Measurements from ENCODE around the gene ZNF324. TPM values are rescaled to one million over a fixed set of nuclear protein-coding genes. Genes with fewer than 3 reads are reported as not detected.
A peak's percentile ranks its signal among the peaks of the same experiment; 100 is the strongest.
"Not testable (repeated sequence)": the region's sequence is repeated elsewhere in the genome, so short reads cannot be mapped to it uniquely, and the experiment has no call there.

The ZNF324 gene
- polyA plus RNA-seq, 1 donor (not counting 4 experiments of a cell fraction or from before 2014, with no cell fraction given), result 5.0 TPM

DNA sequence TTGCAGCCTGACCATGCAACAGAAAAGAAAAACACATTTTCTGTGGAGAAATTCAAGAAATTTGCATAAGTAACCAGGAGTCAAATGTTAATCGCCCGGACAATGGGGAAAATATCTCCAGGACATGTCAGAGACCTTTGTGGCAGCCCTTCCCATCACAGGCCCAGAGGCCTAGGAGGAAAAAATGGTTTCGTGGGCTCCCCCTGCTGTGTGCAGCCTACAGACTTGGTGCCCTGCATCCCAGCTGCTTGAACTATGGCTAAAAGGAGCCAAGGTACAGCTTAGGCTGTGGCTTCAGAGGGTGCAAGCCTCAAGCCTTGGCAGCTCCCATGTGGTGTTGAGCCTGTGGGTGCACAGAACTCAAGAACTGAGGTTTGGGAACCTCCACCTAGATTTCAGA is 18.0 kb upstream of the ZNF324 start:
- H3K36me3 ChIP-seq (ENCODE audit: control insufficient read depth in 2 of 2, extremely low read depth in 1 of 2, insufficient read depth in 2 of 2, low read length in 2 of 2); H3K27me3 ChIP-seq (ENCODE audit: control insufficient read depth, extremely low read depth, insufficient read depth, low read length); H3K4me3 ChIP-seq (ENCODE audit: control insufficient read depth in 2 of 3, extremely low read depth in 1 of 3, insufficient read depth in 2 of 3, low read depth in 1 of 3, low read length in 3 of 3); DNase-seq (ENCODE audit: low read depth, low spot score); H4K20me1 ChIP-seq (ENCODE audit: control insufficient read depth, extremely low read depth, insufficient read depth, low read length); H3K9ac ChIP-seq (ENCODE audit: control insufficient read depth, extremely low read depth, insufficient read depth, low read length); H3K79me2 ChIP-seq (ENCODE audit: control insufficient read depth, insufficient read depth, low read length); H3K9me3 ChIP-seq (ENCODE audit: control insufficient read depth, low read depth, low read length); H2AFZ ChIP-seq (ENCODE audit: control insufficient read depth, low read length); H3K4me2 ChIP-seq (ENCODE audit: control insufficient read depth, extremely low read depth, insufficient read depth, low read depth, low read length); FAIRE-seq; H3K27ac ChIP-seq (ENCODE audit: control insufficient read depth, insufficient read depth, low read length); dilution Hi-C loops (cut with MboI; ENCODE audit: extremely low pct_ligation_motif_present, low sequenced_read_pairs); H3K9me1 ChIP-seq (ENCODE audit: control insufficient read depth, extremely low read depth, insufficient read depth, low read length): not testable (repeated sequence)
- peaks cover 11% of the 10 kb centered on the region for H3K4me1 ChIP-seq (ENCODE audit: control insufficient read depth, extremely low read depth, insufficient read depth, low read length)

- H3K9me3 ChIP-seq (ENCODE audit: control insufficient read depth, low read depth, low read length); H3K36me3 ChIP-seq (ENCODE audit: control insufficient read depth in 2 of 2, extremely low read depth in 1 of 2, insufficient read depth in 2 of 2, low read length in 2 of 2); H3K4me2 ChIP-seq (ENCODE audit: control insufficient read depth, extremely low read depth, insufficient read depth, low read depth, low read length); H3K9ac ChIP-seq (ENCODE audit: control insufficient read depth, extremely low read depth, insufficient read depth, low read length); H3K79me2 ChIP-seq (ENCODE audit: control insufficient read depth, insufficient read depth, low read length); H4K20me1 ChIP-seq (ENCODE audit: control insufficient read depth, extremely low read depth, insufficient read depth, low read length); H3K4me3 ChIP-seq (ENCODE audit: control insufficient read depth in 2 of 3, extremely low read depth in 1 of 3, insufficient read depth in 2 of 3, low read depth in 1 of 3, low read length in 3 of 3); dilution Hi-C loops (cut with MboI; ENCODE audit: extremely low pct_ligation_motif_present, low sequenced_read_pairs); DNase-seq (ENCODE audit: low read depth, low spot score); H3K9me1 ChIP-seq (ENCODE audit: control insufficient read depth, extremely low read depth, insufficient read depth, low read length); FAIRE-seq; H3K27ac ChIP-seq (ENCODE audit: control insufficient read depth, insufficient read depth, low read length); H2AFZ ChIP-seq (ENCODE audit: control insufficient read depth, low read length); H3K27me3 ChIP-seq (ENCODE audit: control insufficient read depth, extremely low read depth, insufficient read depth, low read length): not testable (repeated sequence)
- peaks cover 11% of the 10 kb centered on the region for H3K4me1 ChIP-seq (ENCODE audit: control insufficient read depth, extremely low read depth, insufficient read depth, low read length)
Measured at GRCh38 chr19:58449980-58450379, 16.9 kb upstream of the ZNF324 start.

- Histone ChIP-seq H3K4me3 (ENCODE audit: control insufficient read depth in 2 of 3, extremely low read depth in 1 of 3, insufficient read depth in 2 of 3, low read depth in 1 of 3, low read length in 3 of 3) (peak overlapping the region; percentile 81 to 91 (median 82)), H3K9ac (ENCODE audit: control insufficient read depth, extremely low read depth, insufficient read depth, low read length) (peak overlapping the region; percentile 75), H4K20me1 (ENCODE audit: control insufficient read depth, extremely low read depth, insufficient read depth, low read length) (no peaks in the 10 kb centered on the region), H3K4me1 (ENCODE audit: control insufficient read depth, extremely low read depth, insufficient read depth, low read length) (peaks cover 11% of the 10 kb centered on the region), H3K79me2 (ENCODE audit: control insufficient read depth, insufficient read depth, low read length) (no peaks in the 10 kb centered on the region), H3K4me2 (ENCODE audit: control insufficient read depth, extremely low read depth, insufficient read depth, low read depth, low read length) (peak overlapping the region; percentile 97), H3K9me1 (ENCODE audit: control insufficient read depth, extremely low read depth, insufficient read depth, low read length) (no peaks in the 10 kb centered on the region), H2AFZ (ENCODE audit: control insufficient read depth, low read length) (peak overlapping the region; percentile 96), H3K27ac (ENCODE audit: control insufficient read depth, insufficient read depth, low read length) (no peak overlapping the region), H3K36me3 (ENCODE audit: control insufficient read depth in 2 of 2, extremely low read depth in 1 of 2, insufficient read depth in 2 of 2, low read length in 2 of 2) (peaks cover 6 to 7% of the 10 kb centered on the region in 2 experiments), H3K27me3 (ENCODE audit: control insufficient read depth, extremely low read depth, insufficient read depth, low read length) (no peaks in the 10 kb centered on the region), H3K9me3 (ENCODE audit: control insufficient read depth, low read depth, low read length) (peaks cover 2% of the 10 kb centered on the region)
- TF ChIP-seq EZH2 (IDR thresholded peaks at IDR 0.05; ENCODE audit: low read length), result no peak
- TF ChIP-seq, protein P1, sequence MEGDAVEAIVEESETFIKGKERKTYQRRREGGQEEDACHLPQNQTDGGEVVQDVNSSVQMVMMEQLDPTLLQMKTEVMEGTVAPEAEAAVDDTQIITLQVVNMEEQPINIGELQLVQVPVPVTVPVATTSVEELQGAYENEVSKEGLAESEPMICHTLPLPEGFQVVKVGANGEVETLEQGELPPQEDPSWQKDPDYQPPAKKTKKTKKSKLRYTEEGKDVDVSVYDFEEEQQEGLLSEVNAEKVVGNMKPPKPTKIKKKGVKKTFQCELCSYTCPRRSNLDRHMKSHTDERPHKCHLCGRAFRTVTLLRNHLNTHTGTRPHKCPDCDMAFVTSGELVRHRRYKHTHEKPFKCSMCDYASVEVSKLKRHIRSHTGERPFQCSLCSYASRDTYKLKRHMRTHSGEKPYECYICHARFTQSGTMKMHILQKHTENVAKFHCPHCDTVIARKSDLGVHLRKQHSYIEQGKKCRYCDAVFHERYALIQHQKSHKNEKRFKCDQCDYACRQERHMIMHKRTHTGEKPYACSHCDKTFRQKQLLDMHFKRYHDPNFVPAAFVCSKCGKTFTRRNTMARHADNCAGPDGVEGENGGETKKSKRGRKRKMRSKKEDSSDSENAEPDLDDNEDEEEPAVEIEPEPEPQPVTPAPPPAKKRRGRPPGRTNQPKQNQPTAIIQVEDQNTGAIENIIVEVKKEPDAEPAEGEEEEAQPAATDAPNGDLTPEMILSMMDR (optimal IDR thresholded peaks at IDR 0.05 in 1 of 3, IDR thresholded peaks at IDR 0.05 in 1 of 3, conservative IDR thresholded peaks at IDR 0.05 in 1 of 3; ENCODE audit: extremely low read depth in 1 of 3, insufficient read depth in 2 of 3, low read length in 3 of 3), result no peak
- DNase-seq (ENCODE audit: low read depth, low spot score), result no peak
- dilution Hi-C loops (cut with MboI; ENCODE audit: extremely low pct_ligation_motif_present, low sequenced_read_pairs), result no loop called here
- no peak for FAIRE-seq
Measured at GRCh38 chr19:58450856-58451357, 16.0 kb upstream of the ZNF324 start.
